ENCODE measurements around the gene TMCO4.

TMCO4 gene

DNA sequence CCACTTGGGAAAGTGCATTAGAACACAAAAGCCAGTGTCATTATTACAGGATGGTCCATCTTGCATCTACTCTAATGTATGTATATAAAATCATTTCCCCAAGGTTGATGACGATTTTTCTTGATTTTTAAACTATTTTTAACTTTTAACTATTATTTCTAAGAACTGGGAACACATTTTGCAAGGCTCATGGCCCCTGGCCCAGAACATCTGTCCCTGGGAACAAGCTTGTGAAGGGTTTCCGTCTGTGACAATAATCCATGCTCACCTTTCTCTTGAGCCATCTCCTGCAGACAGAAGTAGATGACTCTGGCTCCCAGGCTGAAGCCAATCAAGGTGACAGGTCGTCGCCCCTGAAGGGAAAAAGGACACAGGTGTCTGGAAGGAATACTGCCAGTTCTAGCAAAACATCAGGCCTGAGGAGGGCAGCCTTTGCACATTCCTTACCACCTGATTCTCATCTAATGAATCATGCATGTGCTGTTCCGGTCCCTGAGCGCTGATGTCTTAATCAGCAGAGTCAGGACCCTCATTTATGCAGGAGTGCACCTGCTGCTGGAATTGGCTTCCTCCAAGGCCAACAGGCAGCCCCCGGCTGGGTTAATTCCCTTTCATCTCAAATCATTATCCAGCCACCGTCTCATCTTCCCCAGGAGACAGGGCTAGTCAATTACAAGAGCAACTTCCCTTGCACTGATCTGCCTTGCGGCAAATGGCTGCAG, 62.5 kb downstream of the TMCO4 start:
- Histone ChIP-seq H3K4me3 (ENCODE audit: low read depth, low read length, poor library complexity, severe bottlenecking) (no peak overlapping the region), H3K36me3 (ENCODE audit: insufficient read depth, low read length) (no peaks in the 10 kb centered on the region), H3K27ac (ENCODE audit: low read depth, low read length, poor library complexity, severe bottlenecking) (no peak overlapping the region), H3K9me2 (ENCODE audit: low read depth, low read length) (no peaks in the 10 kb centered on the region), H3K9me3 (ENCODE audit: low read length) (no peaks in the 10 kb centered on the region), H3F3A (ENCODE audit: insufficient read depth, low read length) (no peaks in the 10 kb centered on the region), H2AFZ (ENCODE audit: low read length) (no peak overlapping the region), H3K9ac (ENCODE audit: low read length) (no peak overlapping the region), H3K4me2 (ENCODE audit: low read length) (no peak overlapping the region), H3K4me1 (ENCODE audit: insufficient read depth, low read length, severe bottlenecking) (no peaks in the 10 kb centered on the region), H3K79me2 (ENCODE audit: insufficient read depth, low read length) (no peaks in the 10 kb centered on the region), H4K20me1 (ENCODE audit: insufficient read depth, low read length) (no peaks in the 10 kb centered on the region), H3K27me3 (ENCODE audit: insufficient read depth, low read length) (no peaks in the 10 kb centered on the region)
- TF ChIP-seq, protein P1, sequence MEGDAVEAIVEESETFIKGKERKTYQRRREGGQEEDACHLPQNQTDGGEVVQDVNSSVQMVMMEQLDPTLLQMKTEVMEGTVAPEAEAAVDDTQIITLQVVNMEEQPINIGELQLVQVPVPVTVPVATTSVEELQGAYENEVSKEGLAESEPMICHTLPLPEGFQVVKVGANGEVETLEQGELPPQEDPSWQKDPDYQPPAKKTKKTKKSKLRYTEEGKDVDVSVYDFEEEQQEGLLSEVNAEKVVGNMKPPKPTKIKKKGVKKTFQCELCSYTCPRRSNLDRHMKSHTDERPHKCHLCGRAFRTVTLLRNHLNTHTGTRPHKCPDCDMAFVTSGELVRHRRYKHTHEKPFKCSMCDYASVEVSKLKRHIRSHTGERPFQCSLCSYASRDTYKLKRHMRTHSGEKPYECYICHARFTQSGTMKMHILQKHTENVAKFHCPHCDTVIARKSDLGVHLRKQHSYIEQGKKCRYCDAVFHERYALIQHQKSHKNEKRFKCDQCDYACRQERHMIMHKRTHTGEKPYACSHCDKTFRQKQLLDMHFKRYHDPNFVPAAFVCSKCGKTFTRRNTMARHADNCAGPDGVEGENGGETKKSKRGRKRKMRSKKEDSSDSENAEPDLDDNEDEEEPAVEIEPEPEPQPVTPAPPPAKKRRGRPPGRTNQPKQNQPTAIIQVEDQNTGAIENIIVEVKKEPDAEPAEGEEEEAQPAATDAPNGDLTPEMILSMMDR (IDR thresholded peaks at IDR 0.05; ENCODE audit: low read length), result no peak
- no peak for TF ChIP-seq EZH2 (IDR thresholded peaks at IDR 0.05; ENCODE audit: borderline replicate concordance, low read length)

DNA sequence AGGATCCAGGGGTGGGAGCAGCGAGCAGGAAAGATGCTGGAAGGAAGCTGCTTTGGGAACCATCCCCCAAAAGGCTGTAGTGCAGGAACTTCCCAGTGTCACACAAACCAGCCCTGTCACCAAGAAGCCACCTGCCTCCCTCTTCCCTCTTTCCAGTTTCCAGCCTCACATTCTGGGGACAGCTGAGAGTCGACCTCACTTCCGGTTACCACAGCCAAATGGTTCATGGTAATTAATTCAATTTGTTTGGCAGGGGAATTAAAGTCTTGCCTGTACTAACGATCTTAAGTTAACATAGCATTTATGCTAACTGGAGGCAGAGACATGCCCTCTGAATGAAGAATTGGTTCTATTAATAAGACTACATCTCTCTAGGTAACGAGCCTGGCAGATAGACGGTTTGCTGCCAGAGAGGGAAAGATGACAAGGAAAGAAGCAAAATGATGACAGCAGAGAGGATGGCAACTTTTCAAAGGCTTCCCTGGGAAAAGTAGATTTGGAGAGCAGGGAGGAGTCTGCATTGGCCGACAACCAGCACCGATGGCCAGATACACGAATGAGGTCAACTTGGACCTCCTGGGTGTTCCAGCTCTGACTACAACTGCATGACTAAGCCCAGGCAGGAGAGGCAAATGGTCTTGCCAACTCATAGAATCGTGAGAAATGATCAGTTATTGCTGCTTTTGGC, 64.1 kb downstream of the TMCO4 start:
- Histone ChIP-seq H2AFZ (ENCODE audit: low read length) (no peak overlapping the region), H3K4me3 (ENCODE audit: low read depth, low read length, poor library complexity, severe bottlenecking) (no peak overlapping the region), H3K27me3 (ENCODE audit: insufficient read depth, low read length) (no peaks in the 10 kb centered on the region), H4K20me1 (ENCODE audit: insufficient read depth, low read length) (no peaks in the 10 kb centered on the region), H3K4me1 (ENCODE audit: insufficient read depth, low read length, severe bottlenecking) (no peaks in the 10 kb centered on the region), H3F3A (ENCODE audit: insufficient read depth, low read length) (no peaks in the 10 kb centered on the region), H3K79me2 (ENCODE audit: insufficient read depth, low read length) (no peaks in the 10 kb centered on the region), H3K4me2 (ENCODE audit: low read length) (no peak overlapping the region), H3K9ac (ENCODE audit: low read length) (no peak overlapping the region), H3K36me3 (ENCODE audit: insufficient read depth, low read length) (no peaks in the 10 kb centered on the region), H3K27ac (ENCODE audit: low read depth, low read length, poor library complexity, severe bottlenecking) (no peak overlapping the region), H3K9me2 (ENCODE audit: low read depth, low read length) (no peaks in the 10 kb centered on the region), H3K9me3 (ENCODE audit: low read length) (no peaks in the 10 kb centered on the region)
- TF ChIP-seq, protein P1 (IDR thresholded peaks at IDR 0.05; ENCODE audit: low read length), result no peak
- no peak for TF ChIP-seq EZH2 (IDR thresholded peaks at IDR 0.05; ENCODE audit: borderline replicate concordance, low read length)

DNA sequence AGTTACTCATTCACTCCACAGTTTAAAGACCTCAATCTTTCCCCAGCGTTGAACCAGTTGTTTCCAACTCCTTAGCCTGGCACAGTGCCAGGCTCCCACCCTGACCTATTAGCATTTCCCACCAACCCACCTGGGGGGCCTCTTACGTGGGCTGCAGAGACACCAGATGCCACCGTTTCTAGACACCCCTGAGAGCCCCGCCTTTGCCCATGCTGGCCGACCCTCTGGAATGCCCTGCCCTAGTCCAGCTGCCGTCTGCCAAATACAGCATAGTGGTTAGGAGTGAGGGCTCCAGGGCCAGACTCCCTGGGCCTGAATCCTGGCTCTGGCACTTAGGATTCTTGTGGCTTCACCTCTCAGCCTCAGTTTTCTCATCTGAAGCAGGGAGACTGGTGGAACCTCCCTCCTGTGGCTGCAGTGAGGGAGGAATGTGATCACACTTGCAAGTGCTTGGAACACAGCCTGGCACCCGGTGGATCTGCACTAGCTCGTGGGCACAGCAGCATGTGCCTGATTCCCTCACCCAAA, 65.2 kb downstream of the TMCO4 start:
- Histone ChIP-seq H3K36me3 (ENCODE audit: insufficient read depth, low read length) (no peaks in the 10 kb centered on the region), H3K4me3 (ENCODE audit: low read depth, low read length, poor library complexity, severe bottlenecking) (no peak overlapping the region), H3K9me2 (ENCODE audit: low read depth, low read length) (no peaks in the 10 kb centered on the region), H3K79me2 (ENCODE audit: insufficient read depth, low read length) (no peaks in the 10 kb centered on the region), H3K9ac (ENCODE audit: low read length) (no peak overlapping the region), H3K9me3 (ENCODE audit: low read length) (no peaks in the 10 kb centered on the region), H2AFZ (ENCODE audit: low read length) (no peak overlapping the region), H3F3A (ENCODE audit: insufficient read depth, low read length) (no peaks in the 10 kb centered on the region), H3K27ac (ENCODE audit: low read depth, low read length, poor library complexity, severe bottlenecking) (no peak overlapping the region), H4K20me1 (ENCODE audit: insufficient read depth, low read length) (no peaks in the 10 kb centered on the region), H3K27me3 (ENCODE audit: insufficient read depth, low read length) (no peaks in the 10 kb centered on the region), H3K4me1 (ENCODE audit: insufficient read depth, low read length, severe bottlenecking) (no peaks in the 10 kb centered on the region), H3K4me2 (ENCODE audit: low read length) (no peak overlapping the region)
- no peak for TF ChIP-seq EZH2 (IDR thresholded peaks at IDR 0.05; ENCODE audit: borderline replicate concordance, low read length)
- TF ChIP-seq, protein P1 (IDR thresholded peaks at IDR 0.05; ENCODE audit: low read length), result no peak
